C4-2B (cell line): ENCODE data around the gene ST3GAL5.
A peak's percentile ranks its signal among the peaks of the same experiment; 100 is the strongest.

Experiments used
- H3K27ac ChIP-seq: fragments of 450-650 bp; 2 replicates; pipeline ENCODE4 v1.5.1; 2017
- CTCF ChIP-seq: fragments of 450-650 bp; conservative IDR thresholded peaks from 2 replicates; pipeline ENCODE4 v1.5.1; 2017; ENCODE audit warnings: mild to moderate bottlenecking
- ZFX ChIP-seq: fragments of 450-650 bp; IDR thresholded peaks from 2 replicates; pipeline ENCODE4 v1.6.1; 2017

The ST3GAL5 gene

GRCh38 chr2:85826990-85827878, 61.6 kb downstream of the ST3GAL5 start:
- H3K27ac ChIP-seq, result no peak overlapping the region
- TF ChIP-seq CTCF, result peak; percentile 89
- no peak for TF ChIP-seq ZFX

DNA sequence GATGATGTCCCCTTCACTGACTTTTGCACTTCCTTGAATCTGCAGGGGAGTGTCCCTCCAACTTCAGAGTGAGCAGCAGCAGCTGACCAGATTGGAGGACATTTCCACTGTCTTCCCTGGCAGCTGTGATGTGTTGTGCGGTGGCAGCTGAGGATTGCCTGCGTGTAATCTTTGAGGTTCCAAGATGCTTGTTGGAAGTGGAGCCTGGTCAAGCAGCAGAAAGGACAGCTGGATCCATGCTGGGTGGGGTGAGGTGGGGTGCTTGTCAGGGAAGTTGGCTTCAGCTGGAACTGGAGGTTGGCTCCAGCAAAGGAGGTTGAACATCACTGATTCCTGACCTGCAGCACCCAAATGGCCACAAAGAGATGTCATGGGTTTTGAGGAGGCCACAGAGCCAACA, 64.8 kb downstream of the ST3GAL5 start:
- no peak for TF ChIP-seq CTCF
- TF ChIP-seq ZFX, result no peak

DNA sequence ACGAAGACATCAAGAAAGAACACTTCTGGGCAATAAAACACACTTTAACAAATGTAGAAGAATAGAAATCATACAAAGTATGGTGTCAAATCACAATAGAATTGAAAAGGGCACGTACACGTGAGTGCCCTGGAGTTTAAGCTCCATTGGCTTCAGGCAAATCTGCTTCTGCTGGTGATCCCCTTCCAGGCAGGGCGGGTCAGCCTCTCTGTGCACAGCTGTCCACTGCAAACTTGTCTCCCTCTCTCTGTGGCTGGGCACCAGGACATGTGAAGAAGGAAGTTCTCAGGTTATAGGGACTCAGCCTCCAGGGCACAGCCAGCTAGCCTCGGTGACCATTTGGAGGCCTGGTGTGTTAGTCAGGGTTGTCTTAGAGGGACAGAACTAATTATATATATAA, 66.0 kb downstream of the ST3GAL5 start:
- no peak overlapping the region for H3K27ac ChIP-seq
- no peak for TF ChIP-seq CTCF
- no peak for TF ChIP-seq ZFX

More for the DNA sequence above, 64.8 kb downstream of the ST3GAL5 start:
- no peak overlapping the region for H3K27ac ChIP-seq

DNA sequence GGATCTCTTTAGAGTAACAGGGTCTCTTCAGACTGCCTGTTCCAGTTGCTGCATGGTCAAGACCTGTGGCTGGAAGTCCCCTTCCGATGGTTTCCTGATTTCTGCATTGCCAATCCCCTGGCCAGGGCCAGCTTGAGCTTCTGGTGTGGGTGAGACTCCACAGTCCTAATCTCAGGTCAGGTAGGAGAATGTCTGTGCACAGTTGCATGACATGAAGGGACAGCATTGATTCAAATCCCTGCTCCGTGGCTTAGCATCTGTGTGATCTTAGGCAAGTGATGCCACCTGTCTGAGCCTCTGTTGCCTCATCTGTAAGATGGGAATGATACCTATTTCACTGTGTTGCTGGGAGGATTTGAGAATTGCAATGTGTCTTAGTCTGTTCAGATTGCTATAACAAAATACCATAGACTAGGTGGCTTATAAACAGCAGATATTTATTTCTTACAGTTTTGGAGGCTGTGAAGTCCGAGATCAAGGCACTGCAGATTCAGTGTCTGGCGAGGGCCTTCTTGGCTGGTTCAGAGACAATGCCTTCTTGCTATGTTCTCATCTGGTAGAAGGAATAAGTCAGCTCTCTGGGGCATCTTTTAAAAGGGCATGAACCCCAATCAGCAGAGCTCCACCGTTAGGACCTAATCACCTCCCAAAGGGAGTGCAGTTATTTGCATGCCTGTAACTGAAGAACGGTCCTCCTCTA, 68.8 kb downstream of the ST3GAL5 start:
- no peak overlapping the region for H3K27ac ChIP-seq
- no peak for TF ChIP-seq ZFX
- no peak for TF ChIP-seq CTCF

DNA sequence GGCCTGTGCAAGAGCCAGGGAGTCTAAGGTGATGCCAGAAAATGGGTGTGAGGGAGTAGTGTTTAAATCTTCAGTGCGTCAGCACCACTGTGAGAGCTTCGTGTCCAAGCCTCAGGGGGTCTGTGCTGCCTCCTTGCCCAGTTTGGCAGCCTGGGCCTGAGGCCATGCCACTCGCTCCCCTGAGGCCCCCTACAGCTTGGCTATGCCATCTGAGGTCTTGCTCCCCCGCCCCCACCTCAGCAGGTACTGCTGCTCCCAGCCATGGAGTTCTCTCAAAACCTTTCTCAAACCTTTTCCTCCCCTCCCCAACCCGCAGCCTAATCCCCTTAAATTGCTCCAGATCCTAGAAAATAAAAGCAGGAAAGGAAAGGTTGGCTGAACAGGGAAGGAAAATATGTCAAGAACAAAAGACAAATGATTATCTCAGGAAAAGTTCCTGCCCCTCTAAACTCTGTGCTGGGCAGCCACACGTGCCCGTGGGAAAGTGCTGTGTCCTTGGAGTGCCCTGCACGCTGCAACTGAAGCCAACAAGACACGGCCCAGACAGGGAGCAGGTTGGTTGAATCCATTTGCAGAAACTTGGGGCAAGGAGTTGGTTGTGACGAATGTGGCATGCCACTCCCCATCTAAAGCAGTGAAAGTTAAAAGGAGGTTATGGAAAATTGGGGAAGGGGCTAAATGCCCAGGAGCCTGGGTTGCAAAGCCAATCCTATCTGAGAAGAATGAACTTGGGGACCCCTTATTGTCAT, 73.8 kb downstream of the ST3GAL5 start:
- TF ChIP-seq CTCF (no peak), ZFX (no peak)
- no peak overlapping the region for H3K27ac ChIP-seq

DNA sequence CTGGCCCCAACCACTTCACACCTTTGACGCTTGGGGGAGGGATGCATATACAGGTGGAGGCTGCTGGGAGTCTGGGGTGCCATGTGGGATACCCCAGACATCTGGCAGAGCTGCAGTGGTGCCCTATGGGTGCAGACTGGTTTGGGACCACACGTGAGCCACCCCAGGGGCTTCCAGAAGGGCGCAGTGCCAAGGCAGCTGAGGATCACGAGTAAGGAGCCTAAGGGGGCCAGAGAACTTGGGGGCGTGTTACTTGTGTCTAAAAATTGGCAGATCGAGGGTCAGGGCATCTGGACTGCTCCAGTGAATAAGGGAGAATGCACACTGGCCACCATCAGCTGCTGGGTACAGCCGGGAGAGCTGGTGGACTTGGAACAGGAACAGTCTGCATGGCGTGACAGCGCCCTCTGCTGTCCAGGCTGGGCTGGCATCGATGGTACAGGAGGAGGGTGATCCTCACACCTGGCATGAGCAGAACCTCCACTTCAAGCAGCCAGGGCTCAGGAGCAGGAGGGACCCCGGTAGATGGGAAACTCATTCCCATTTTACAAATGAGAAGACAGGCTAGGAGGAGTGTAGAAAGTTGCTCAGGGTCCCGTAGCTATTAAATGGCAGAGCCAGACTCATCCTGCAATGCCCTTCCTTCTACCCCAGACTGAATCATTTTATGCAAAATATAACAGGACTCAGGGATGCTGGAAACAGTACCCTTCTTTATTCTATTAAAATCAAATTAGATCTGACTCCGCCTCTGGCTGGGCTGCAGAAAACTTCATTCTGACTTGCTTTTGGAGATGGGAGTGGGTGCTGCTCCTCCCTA, 74.6 kb downstream of the ST3GAL5 start:
- H3K27ac ChIP-seq, result no peak overlapping the region
- TF ChIP-seq ZFX (no peak), CTCF (peak; percentile 90)
